H1 (cell line): Measurements from ENCODE around the gene RANBP17. TPM values are rescaled to one million over a fixed set of nuclear protein-coding genes. Genes with fewer than 3 reads are reported as not detected.

Source experiments
- EP300 ChIP-seq, 2 experiments: IDR thresholded peaks; 1 replicate in 1 of 2; 2 replicates in 1 of 2; pipeline ENCODE4 v1.6.1; 2011 to 2012; ENCODE audit warnings: low read depth in 2 of 2, low read length in 2 of 2, mild to moderate bottlenecking in 2 of 2, borderline replicate concordance in 1 of 2, inconsistent platforms in 1 of 2, moderate library complexity in 1 of 2
- GTF2F1 ChIP-seq: IDR thresholded peaks from 2 replicates; pipeline ENCODE4 v1.6.1; 2012; ENCODE audit warnings: low read depth, low read length, improper control_type of control experiment, borderline replicate concordance
- KDM1A ChIP-seq: fragments of 200-600, 300-600 bp; sonication (generic); IDR thresholded peaks from 2 replicates; pipeline ENCODE4 v1.7.1; 2016; ENCODE audit warnings: mild to moderate bottlenecking, low read length, borderline replicate concordance
- MAFK ChIP-seq: IDR thresholded peaks from 2 replicates; pipeline ENCODE4 v1.6.1; 2012; ENCODE audit warnings: low read depth, mild to moderate bottlenecking, improper control_type of control experiment, low read length
- POLR2A ChIP-seq, 2 experiments: IDR thresholded peaks; 1 replicate in 1 of 2; 2 replicates in 1 of 2; pipeline ENCODE4 v1.6.1; 2011; ENCODE audit warnings: low read depth in 2 of 2, low read length in 2 of 2, mild to moderate bottlenecking in 2 of 2; ENCODE audit errors: control extremely low read depth in 1 of 2
- POU5F1 ChIP-seq: IDR thresholded peaks from 2 replicates; pipeline ENCODE4 v1.6.1; 2011; ENCODE audit warnings: low read depth, mild to moderate bottlenecking, low read length, moderate library complexity
- SAP30 ChIP-seq: fragments of 300-600 bp; sonication (generic); IDR thresholded peaks from 2 replicates; pipeline ENCODE4 v1.7.1; 2012; ENCODE audit warnings: low read length, moderate library complexity, mild to moderate bottlenecking, inconsistent platforms; ENCODE audit not compliant: insufficient read depth, insufficient replicate concordance
- polyA plus RNA-seq, 7 experiments: library from polyadenylated mRNA; depleted of rRNA in 3 of 7; stranded (reverse) in 5 of 7; unstranded in 2 of 7; fragments of >200 nt in 5 of 7; fragments of 200-250 nt in 2 of 7; gene quantifications; 1 replicate in 5 of 7; 2 replicates in 1 of 7; 4 replicates in 1 of 7; pipeline versions ENCODE4 v1.2.1 to v1.2.3, GENCODE V29; 2011 to 2013; ENCODE audit warnings: missing spikeins in 2 of 7, mixed read lengths in 2 of 7
- total RNA-seq: library from RNA; stranded (reverse); fragmentation: NEBNext Ultra II Directional; extraction: Animal tissue kit (Norgen Biotek cat#: 25700); gene quantifications from 2 replicates; pipeline ENCODE4 v1.2.1, GENCODE V29; 2021

RANBP17 gene
- total and polyA plus RNA-seq, 2 of the 8 experiments (the other 6 are each of a cell fraction or from before 2014, with no cell fraction given), result 8.6 to 21.3 TPM

DNA sequence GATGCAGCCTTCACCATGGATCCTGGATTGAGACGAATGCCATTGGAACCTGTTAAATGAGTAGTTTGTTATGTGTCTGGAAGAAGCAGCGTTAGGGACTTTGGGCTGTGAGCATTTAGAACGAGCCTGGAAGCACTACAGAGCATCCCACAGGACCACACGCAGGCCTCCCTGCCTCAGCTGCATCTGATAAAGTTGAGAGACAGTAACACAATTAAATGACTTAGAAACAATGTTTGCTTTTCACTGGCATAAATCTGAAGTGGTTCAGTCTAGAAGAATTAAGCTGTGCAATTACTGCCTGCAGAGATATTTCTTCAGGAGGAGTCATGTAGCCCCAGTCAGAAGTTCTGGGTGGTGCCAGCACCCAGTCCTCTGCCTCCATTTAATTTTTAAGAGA is 437.4 kb downstream of the RANBP17 start (continued):
- no peak for TF ChIP-seq SAP30
- no peak for TF ChIP-seq EP300 (IDR thresholded peaks at IDR 0.05; ENCODE audit: borderline replicate concordance in 1 of 2, low read depth in 2 of 2, low read length in 2 of 2)
- TF ChIP-seq MAFK, result no peak
- no peak for TF ChIP-seq GTF2F1
- no peak for TF ChIP-seq POLR2A (IDR thresholded peaks at IDR 0.05; ENCODE audit: control extremely low read depth in 1 of 2, low read depth in 2 of 2, low read length in 2 of 2)
- TF ChIP-seq KDM1A, result no peak
- no peak for TF ChIP-seq POU5F1
- TF ChIP-seq, all 59 proteins: peak for 0
